Muscle layer of duodenum (tissue), 2 donors: ENCODE measurements around the gene USP3.

ENCODE experiments used
- H3K27ac ChIP-seq: one replicate; pipeline ENCODE4 v1.7.0; 2013; ENCODE audit warnings: mild to moderate bottlenecking, low read length
- H3K27me3 ChIP-seq: one replicate; pipeline ENCODE4 v1.7.0; 2013; ENCODE audit warnings: low read depth, mild to moderate bottlenecking, control low read depth, low read length
- H3K36me3 ChIP-seq, 2 donors: one replicate each; pipeline ENCODE4 v1.7.0; 2013; ENCODE audit warnings: low read length in 2 of 2, control low read depth in 1 of 2, mild to moderate bottlenecking in 1 of 2; ENCODE audit not compliant: insufficient read depth in 2 of 2, control insufficient read depth in 1 of 2
- H3K4me1 ChIP-seq, 2 donors: one replicate each; pipeline ENCODE4 v1.7.0; 2013; ENCODE audit warnings: low read length in 2 of 2, mild to moderate bottlenecking in 2 of 2, control low read depth in 1 of 2, moderate library complexity in 1 of 2; ENCODE audit not compliant: insufficient read depth in 2 of 2, control insufficient read depth in 1 of 2
- H3K4me3 ChIP-seq, 2 donors: one replicate each; pipeline ENCODE4 v1.7.0; 2013; ENCODE audit warnings: low read length in 2 of 2, low read depth in 1 of 2, mild to moderate bottlenecking in 1 of 2
- H3K9me3 ChIP-seq, 2 donors: one replicate each; pipeline ENCODE4 v1.7.0; 2013; ENCODE audit warnings: low read length in 2 of 2, control low read depth in 1 of 2, mild to moderate bottlenecking in 1 of 2; ENCODE audit not compliant: control insufficient read depth in 1 of 2
- donor health status: healthy.

USP3 gene

DNA sequence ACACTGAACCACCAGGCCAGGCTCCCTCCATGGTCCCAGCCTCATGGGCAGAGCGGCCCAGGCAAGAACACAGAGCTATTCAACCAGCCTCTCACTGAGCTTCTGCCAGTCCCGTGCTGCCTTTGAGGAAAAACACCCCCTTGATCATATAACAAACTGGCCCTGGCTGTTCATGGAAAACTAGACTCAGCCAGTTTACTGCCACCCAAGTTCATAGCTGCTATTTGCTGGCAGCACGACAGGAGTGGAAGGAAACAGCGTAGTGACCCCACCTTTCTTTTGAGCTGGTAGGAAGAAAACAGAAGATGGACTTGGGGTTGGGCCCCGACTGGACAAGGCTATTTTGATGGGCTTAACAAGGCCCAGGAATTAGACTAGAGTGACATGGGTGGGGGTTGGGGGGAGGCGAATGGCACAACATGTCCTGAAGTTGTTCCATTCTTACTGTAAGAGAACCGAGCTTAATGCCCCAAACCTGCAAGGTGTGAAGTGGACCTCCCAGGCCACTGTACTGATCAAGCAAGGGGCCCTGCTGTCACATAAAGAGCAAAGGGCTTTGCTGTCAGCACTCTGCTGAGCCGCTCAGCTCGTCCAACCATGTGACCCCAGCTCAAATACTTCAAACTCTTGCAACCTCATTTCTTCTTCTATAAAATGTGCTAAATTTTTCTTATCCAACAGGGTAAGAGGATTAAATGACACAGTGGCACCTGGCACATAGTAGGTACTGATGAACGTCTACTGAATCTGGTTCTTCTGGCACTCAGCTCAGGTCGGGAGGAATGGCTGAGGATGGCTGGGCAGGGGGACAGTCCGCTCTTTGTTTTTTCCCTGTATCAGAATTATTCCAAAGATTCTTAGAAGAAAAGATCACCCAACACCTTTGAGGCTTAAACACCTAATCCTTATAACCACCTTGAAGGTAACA lies 94.3 kb downstream of the USP3 start:
- Histone ChIP-seq H3K9me3 (no peaks in the 10 kb centered on the region), H3K36me3 (peaks cover 4% of the 10 kb centered on the region in 2 donors), H3K27me3 (no peaks in the 10 kb centered on the region), H3K4me3 (peak overlapping the region; percentile 60 to 83), H3K27ac (peak overlapping the region; percentile 71), H3K4me1 (peaks cover 19 to 21% of the 10 kb centered on the region in 2 donors)

DNA sequence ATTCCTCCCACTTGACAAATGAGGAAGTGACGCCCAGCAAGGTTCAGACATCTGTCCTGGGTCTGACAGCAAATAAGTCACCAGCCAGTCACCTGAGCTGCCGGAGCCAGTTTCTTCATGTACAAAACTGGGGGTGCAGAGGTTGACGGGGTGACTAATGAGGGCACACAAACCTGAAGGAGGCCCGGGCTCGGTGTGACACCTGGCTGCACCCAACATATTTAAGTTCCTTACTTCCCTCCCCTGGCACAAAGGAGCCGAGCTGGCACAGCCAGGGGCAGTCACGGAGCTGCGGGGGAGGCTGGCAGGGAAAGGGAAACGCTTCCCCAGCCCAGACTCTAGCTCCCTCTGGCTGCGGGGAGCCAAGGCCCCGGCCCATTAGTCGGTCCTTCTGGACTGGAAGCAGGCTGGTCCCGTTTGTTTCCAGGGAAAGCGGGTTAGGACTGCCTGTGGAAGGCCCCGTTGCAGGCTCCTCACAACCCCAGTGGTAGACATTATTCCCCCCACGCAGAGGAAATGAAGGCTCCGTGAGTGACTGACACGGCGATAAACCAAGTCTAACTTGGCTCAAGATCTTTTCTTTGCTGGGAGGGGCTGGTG lies 95.1 kb downstream of the USP3 start:
- Histone ChIP-seq H3K27me3 (no peaks in the 10 kb centered on the region), H3K9me3 (no peaks in the 10 kb centered on the region), H3K4me1 (peaks cover 19 to 21% of the 10 kb centered on the region in 2 donors), H3K27ac (peak overlapping the region; percentile 71), H3K4me3 (peak overlapping the region; percentile 60 to 83), H3K36me3 (no peaks in the 10 kb centered on the region)

DNA sequence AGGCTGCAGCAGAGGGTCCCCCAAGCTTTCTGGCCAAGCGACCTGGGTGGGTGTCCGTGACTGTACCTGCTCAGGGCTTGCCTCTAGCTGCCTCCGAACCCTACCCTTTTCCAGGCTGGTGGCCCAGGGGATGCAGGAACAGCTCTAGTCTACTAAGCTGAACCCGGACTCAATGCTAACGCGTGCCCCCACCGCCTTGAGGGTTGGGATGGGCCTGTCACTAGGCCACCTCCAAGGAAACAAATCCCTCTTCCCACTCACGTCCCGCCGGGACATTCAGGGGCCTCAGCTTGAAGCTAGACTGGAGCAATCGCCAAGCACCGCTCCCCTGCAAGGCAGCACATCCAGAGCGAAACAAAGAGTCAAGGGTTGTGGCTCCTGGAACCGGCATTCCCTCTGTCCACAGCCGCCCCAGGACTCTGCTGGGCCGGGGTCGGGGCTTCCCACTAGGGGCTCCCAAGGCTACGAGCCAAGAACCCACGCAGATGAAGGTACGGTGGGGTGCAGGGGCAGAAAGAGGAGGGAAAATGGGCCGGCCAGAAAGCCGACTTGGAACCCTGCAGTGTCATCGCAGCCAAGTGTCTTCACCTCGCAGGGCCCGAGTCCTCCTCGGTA lies 95.7 kb downstream of the USP3 start:
- peak overlapping the region; percentile 60 to 83 for H3K4me3 ChIP-seq
- peaks cover 19 to 21% of the 10 kb centered on the region in 2 donors for H3K4me1 ChIP-seq
- no peaks in the 10 kb centered on the region for H3K27me3 ChIP-seq
- peak overlapping the region; percentile 71 for H3K27ac ChIP-seq
- no peaks in the 10 kb centered on the region for H3K36me3 ChIP-seq
- no peaks in the 10 kb centered on the region for H3K9me3 ChIP-seq

DNA sequence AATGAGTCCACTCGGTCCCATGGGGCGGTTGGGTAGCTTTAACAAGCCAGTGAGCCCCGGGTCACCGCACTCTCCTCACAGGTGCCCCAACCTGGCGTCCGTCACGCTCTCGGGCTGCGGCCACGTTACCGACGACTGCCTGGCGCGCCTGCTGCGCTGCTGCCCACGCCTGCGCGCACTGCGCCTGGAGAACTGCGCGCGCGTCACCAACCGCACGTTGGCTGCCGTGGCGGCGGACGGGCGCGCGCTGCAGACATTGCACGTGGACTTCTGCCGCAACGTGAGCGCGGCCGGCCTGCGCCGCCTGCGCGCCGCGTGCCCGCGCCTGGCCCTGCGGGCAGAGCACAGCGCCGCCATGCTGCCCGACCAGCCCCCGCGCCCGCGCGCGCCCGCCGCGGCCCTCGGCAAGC lies 96.2 kb downstream of the USP3 start:
- no peaks in the 10 kb centered on the region for H3K36me3 ChIP-seq
- H3K9me3 ChIP-seq, result no peaks in the 10 kb centered on the region
- peak overlapping the region; percentile 71 for H3K27ac ChIP-seq
- H3K4me1 ChIP-seq, result peaks cover 14 to 21% of the 10 kb centered on the region in 2 donors
- H3K4me3 ChIP-seq, result peak overlapping the region; percentile 82 to 83
- H3K27me3 ChIP-seq, result no peaks in the 10 kb centered on the region

DNA sequence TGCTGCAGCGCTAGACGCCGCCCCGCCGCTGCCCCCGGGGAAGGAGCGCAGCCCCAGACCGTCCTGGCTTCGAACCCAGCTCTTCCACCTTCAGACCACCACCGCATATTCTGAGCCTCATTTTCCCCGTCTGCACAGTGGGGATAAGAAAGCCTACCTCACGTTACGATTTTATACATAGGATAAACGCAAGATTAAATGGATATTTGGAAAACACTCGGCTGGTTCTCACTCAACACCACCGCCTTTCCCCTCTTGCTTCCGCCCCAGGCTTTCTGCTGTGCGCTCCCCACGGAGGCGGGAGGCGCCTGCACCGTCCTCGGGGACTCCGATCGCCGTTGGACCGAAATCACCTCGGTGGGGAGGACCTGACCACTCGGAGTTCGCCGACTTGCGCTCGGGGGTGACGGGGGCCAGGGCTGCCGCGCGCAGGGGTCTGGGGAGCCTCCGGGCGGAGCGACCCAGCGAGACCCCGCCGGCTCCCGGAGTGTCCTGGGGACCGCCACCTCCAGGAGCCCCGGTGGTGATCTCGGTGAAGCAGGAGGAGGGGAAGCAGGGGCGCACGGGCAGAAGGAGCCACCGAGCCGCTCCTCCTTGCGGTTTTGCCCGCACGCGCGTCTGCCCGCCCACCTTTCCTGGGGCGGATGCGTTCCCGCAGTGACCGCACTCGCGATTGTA lies 96.8 kb downstream of the USP3 start:
- Histone ChIP-seq H3K27me3 (no peaks in the 10 kb centered on the region), H3K4me3 (peak overlapping the region; percentile 82 to 83), H3K9me3 (no peaks in the 10 kb centered on the region), H3K27ac (peak overlapping the region; percentile 81), H3K36me3 (no peaks in the 10 kb centered on the region), H3K4me1 (peaks cover 10 to 24% of the 10 kb centered on the region in 2 donors)

DNA sequence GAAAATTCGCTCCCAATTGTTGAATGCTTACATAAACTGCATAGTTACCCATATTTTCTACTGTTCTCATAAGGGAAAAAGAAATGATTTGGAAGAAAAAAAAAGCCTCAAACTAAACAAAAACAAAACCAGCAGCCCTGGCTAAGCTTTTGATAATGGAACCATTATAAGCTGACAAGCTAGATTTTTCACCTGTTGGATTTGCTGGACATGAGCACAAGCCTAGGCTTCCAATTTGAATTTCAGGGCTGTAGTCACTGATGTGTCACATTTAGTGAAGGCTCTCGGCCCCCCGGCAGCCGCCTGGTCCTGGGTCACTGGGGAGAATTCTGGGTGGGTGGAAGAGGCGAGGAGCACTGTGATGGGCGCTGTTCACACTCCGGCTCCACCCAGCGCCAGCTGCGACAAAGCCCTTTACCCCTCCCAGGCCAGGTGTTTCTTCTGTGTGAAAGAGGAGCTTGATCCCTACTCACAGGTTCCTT lies 97.4 kb downstream of the USP3 start:
- no peaks in the 10 kb centered on the region for H3K27me3 ChIP-seq
- peak overlapping the region; percentile 69 for H3K27ac ChIP-seq
- peaks cover 5 to 21% of the 10 kb centered on the region in 2 donors for H3K4me1 ChIP-seq
- peak overlapping the region; percentile 82 to 83 for H3K4me3 ChIP-seq
- no peaks in the 10 kb centered on the region for H3K9me3 ChIP-seq
- no peaks in the 10 kb centered on the region for H3K36me3 ChIP-seq

DNA sequence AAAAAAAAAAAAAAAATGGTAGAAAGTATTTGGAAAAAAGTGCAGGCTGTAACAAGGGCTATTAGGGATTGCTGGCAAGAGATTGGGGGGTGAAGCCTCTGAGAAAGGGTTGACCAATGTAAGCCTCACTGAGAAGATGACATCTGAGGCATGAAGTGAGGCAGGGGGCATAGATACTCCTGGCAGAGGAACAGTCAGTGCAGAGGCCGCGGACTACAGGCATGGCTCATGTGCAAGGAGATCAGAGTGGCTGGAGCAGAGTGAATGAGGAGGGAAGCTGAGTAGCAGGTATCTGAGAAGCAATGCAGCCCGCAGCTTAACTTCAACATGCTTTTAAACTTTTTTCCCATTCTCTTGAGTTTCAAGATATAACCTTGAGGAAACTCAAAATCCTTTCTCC lies 98.2 kb downstream of the USP3 start:
- H3K27ac ChIP-seq, result no peak overlapping the region

DNA sequence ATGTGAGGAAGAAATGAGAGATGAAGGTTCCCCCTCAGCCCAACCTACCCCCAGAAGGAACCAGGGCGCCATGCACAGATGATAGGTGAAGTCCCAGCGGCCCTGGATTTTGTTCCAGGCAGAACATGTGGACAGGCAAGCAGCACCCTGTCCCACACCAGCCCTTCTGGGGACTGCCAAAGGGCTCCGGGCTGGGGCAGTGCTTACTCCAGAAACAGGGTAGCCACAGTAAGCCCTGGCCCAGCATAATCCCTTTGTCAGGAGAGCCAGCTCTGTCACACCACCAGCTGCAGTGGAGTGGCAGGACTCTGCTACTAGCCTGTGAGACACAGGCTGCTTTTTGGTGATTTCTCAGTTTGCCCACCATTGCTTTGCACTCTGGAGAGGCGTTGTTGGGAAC lies 99.1 kb downstream of the USP3 start:
- H3K4me1 ChIP-seq, result peaks cover 5 to 10% of the 10 kb centered on the region in 2 donors
- H3K36me3 ChIP-seq, result peaks cover 13 to 14% of the 10 kb centered on the region in 2 donors
- no peak overlapping the region for H3K27ac ChIP-seq
- no peaks in the 10 kb centered on the region for H3K9me3 ChIP-seq
- H3K4me3 ChIP-seq, result no peak overlapping the region
- no peaks in the 10 kb centered on the region for H3K27me3 ChIP-seq

More for the DNA sequence above, 98.2 kb downstream of the USP3 start:
- Histone ChIP-seq H3K9me3 (no peaks in the 10 kb centered on the region), H3K36me3 (peaks cover 4% of the 10 kb centered on the region in 2 donors), H3K4me1 (peaks cover 5 to 18% of the 10 kb centered on the region in 2 donors), H3K27me3 (no peaks in the 10 kb centered on the region), H3K4me3 (no peak overlapping the region)

DNA sequence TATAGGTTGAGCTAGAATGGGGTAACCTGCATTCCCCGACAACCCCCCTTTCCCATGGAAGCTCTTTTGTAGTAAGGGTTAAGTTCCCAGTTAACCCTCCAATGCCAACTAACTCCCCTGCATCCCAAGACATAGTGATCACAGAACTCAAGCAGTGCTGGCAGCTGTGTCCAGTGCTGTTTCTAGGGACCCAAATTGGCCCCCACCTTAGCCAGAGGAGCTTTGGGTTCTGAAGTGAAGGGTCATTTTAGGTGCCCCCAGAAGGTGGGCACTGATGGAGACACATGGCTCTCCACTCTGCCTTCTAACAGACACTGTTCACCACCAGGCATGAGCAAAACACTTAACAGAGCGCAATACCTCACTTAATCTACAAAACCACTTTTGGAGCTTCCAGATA lies 99.9 kb downstream of the USP3 start:
- Histone ChIP-seq H3K4me1 (peaks cover under 1 to 10% of the 10 kb centered on the region in 2 donors), H3K4me3 (no peak overlapping the region), H3K27me3 (no peaks in the 10 kb centered on the region), H3K27ac (no peak overlapping the region), H3K36me3 (peaks cover 20 to 21% of the 10 kb centered on the region in 2 donors), H3K9me3 (no peaks in the 10 kb centered on the region)

DNA sequence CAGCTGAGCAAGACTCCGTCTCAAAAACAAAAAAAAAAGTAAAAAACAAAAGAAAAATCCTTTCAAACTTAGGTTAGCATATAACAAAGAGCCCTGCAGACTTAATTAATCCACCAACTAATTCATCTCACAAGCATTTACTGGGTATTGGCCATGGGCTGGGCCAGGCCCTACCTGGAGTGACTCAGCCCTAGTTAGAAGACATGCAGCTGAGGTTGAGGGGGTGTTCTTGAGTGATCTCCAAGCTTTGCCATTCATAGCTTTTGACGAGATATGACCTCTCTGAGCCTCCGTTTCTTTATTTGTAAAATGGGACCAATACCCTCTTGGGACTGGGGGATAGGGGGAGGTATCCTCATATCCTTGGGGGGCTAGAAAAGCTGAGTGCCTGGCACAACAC lies 100.6 kb downstream of the USP3 start:
- Histone ChIP-seq H3K27me3 (no peaks in the 10 kb centered on the region), H3K9me3 (no peaks in the 10 kb centered on the region), H3K4me1 (peaks cover 0 to 12% of the 10 kb centered on the region in 2 donors), H3K36me3 (peaks cover 24 to 25% of the 10 kb centered on the region in 2 donors), H3K27ac (no peak overlapping the region), H3K4me3 (no peak overlapping the region)
